ENCODE measurements around the gene SOX6.

GRCh38 chr11:16357775-16358174, 1.4 kb upstream of the SOX6 start:
- TF ChIP-seq, protein P1, sequence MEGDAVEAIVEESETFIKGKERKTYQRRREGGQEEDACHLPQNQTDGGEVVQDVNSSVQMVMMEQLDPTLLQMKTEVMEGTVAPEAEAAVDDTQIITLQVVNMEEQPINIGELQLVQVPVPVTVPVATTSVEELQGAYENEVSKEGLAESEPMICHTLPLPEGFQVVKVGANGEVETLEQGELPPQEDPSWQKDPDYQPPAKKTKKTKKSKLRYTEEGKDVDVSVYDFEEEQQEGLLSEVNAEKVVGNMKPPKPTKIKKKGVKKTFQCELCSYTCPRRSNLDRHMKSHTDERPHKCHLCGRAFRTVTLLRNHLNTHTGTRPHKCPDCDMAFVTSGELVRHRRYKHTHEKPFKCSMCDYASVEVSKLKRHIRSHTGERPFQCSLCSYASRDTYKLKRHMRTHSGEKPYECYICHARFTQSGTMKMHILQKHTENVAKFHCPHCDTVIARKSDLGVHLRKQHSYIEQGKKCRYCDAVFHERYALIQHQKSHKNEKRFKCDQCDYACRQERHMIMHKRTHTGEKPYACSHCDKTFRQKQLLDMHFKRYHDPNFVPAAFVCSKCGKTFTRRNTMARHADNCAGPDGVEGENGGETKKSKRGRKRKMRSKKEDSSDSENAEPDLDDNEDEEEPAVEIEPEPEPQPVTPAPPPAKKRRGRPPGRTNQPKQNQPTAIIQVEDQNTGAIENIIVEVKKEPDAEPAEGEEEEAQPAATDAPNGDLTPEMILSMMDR (optimal IDR thresholded peaks at IDR 0.05 in 1 of 3, IDR thresholded peaks at IDR 0.05 in 1 of 3, conservative IDR thresholded peaks at IDR 0.05 in 1 of 3; ENCODE audit: extremely low read depth in 1 of 3, insufficient read depth in 2 of 3, low read length in 3 of 3): no peak
- no peak for TF ChIP-seq EZH2 (IDR thresholded peaks at IDR 0.05; ENCODE audit: low read length)

Measured in keratinocyte (primary cell).